ENCODE measurements around the gene WSB1.

Gene WSB1

GRCh38 chr17:27362503-27362902 is 68.6 kb downstream of the WSB1 start:
- no peak for DNase-seq

GRCh38 chr17:27362909-27363308 is 69.0 kb downstream of the WSB1 start:
- DNase-seq, result no peak

GRCh38 chr17:27363326-27363725 is 69.4 kb downstream of the WSB1 start:
- no peak for DNase-seq
